ENCODE results near the gene SH3TC1.

SH3TC1 gene

GRCh38 chr4:8208565-8208964, 9.5 kb downstream of the SH3TC1 start:
- TF ChIP-seq CTCF (IDR thresholded peaks at IDR 0.05; ENCODE audit: low read length) (no peak), EZH2 (IDR thresholded peaks at IDR 0.05; ENCODE audit: borderline replicate concordance, low read length) (no peak)
- Histone ChIP-seq H3K79me2 (ENCODE audit: insufficient read depth, low read length) (no peaks in the 10 kb centered on the region), H3K36me3 (ENCODE audit: insufficient read depth, low read length) (no peaks in the 10 kb centered on the region), H3F3A (ENCODE audit: insufficient read depth, low read length) (no peaks in the 10 kb centered on the region), H3K27ac (ENCODE audit: low read depth, low read length, poor library complexity, severe bottlenecking) (no peak overlapping the region), H3K27me3 (ENCODE audit: insufficient read depth, low read length) (no peaks in the 10 kb centered on the region), H3K9me2 (ENCODE audit: low read depth, low read length) (no peaks in the 10 kb centered on the region), H2AFZ (ENCODE audit: low read length) (no peak overlapping the region), H3K4me2 (ENCODE audit: low read length) (no peak overlapping the region), H4K20me1 (ENCODE audit: insufficient read depth, low read length) (no peaks in the 10 kb centered on the region), H3K4me1 (ENCODE audit: insufficient read depth, low read length, severe bottlenecking) (peaks cover 7% of the 10 kb centered on the region), H3K4me3 (ENCODE audit: low read depth, low read length, poor library complexity, severe bottlenecking) (no peak overlapping the region), H3K9me3 (ENCODE audit: low read length) (no peaks in the 10 kb centered on the region), H3K9ac (ENCODE audit: low read length) (no peak overlapping the region)

- no peak overlapping the region for H3K4me2 ChIP-seq (ENCODE audit: low read length)
- H3K79me2 ChIP-seq (ENCODE audit: insufficient read depth, low read length), result no peaks in the 10 kb centered on the region
- no peaks in the 10 kb centered on the region for H3F3A ChIP-seq (ENCODE audit: insufficient read depth, low read length)
- H3K4me3 ChIP-seq (ENCODE audit: low read depth, low read length, poor library complexity, severe bottlenecking), result no peak overlapping the region
- H4K20me1 ChIP-seq (ENCODE audit: insufficient read depth, low read length), result no peaks in the 10 kb centered on the region
- no peak overlapping the region for H3K9ac ChIP-seq (ENCODE audit: low read length)
- TF ChIP-seq EZH2 (IDR thresholded peaks at IDR 0.05; ENCODE audit: borderline replicate concordance, low read length) (no peak), CTCF (IDR thresholded peaks at IDR 0.05; ENCODE audit: low read length) (no peak)
- no peak overlapping the region for H3K27ac ChIP-seq (ENCODE audit: low read depth, low read length, poor library complexity, severe bottlenecking)
- no peak overlapping the region for H2AFZ ChIP-seq (ENCODE audit: low read length)
- no peaks in the 10 kb centered on the region for H3K9me2 ChIP-seq (ENCODE audit: low read depth, low read length)
- peaks cover 7% of the 10 kb centered on the region for H3K4me1 ChIP-seq (ENCODE audit: insufficient read depth, low read length, severe bottlenecking)
- no peaks in the 10 kb centered on the region for H3K27me3 ChIP-seq (ENCODE audit: insufficient read depth, low read length)
- no peaks in the 10 kb centered on the region for H3K36me3 ChIP-seq (ENCODE audit: insufficient read depth, low read length)
- H3K9me3 ChIP-seq (ENCODE audit: low read length), result no peaks in the 10 kb centered on the region
Observed at GRCh38 chr4:8209181-8209874, 10.2 kb downstream of the SH3TC1 start.

GRCh38 chr4:8210010-8210409, 10.9 kb downstream of the SH3TC1 start:
- no peaks in the 10 kb centered on the region for H3K9me3 ChIP-seq (ENCODE audit: low read length)
- H3F3A ChIP-seq (ENCODE audit: insufficient read depth, low read length), result no peaks in the 10 kb centered on the region
- H3K4me1 ChIP-seq (ENCODE audit: insufficient read depth, low read length, severe bottlenecking), result peaks cover 7% of the 10 kb centered on the region
- H3K4me3 ChIP-seq (ENCODE audit: low read depth, low read length, poor library complexity, severe bottlenecking), result no peak overlapping the region
- no peak overlapping the region for H3K27ac ChIP-seq (ENCODE audit: low read depth, low read length, poor library complexity, severe bottlenecking)
- H2AFZ ChIP-seq (ENCODE audit: low read length), result no peak overlapping the region
- no peak overlapping the region for H3K9ac ChIP-seq (ENCODE audit: low read length)
- H3K36me3 ChIP-seq (ENCODE audit: insufficient read depth, low read length), result no peaks in the 10 kb centered on the region
- H4K20me1 ChIP-seq (ENCODE audit: insufficient read depth, low read length), result no peaks in the 10 kb centered on the region
- no peaks in the 10 kb centered on the region for H3K9me2 ChIP-seq (ENCODE audit: low read depth, low read length)
- no peaks in the 10 kb centered on the region for H3K79me2 ChIP-seq (ENCODE audit: insufficient read depth, low read length)
- TF ChIP-seq EZH2 (IDR thresholded peaks at IDR 0.05; ENCODE audit: borderline replicate concordance, low read length) (no peak), CTCF (IDR thresholded peaks at IDR 0.05; ENCODE audit: low read length) (no peak)
- no peak overlapping the region for H3K4me2 ChIP-seq (ENCODE audit: low read length)
- no peaks in the 10 kb centered on the region for H3K27me3 ChIP-seq (ENCODE audit: insufficient read depth, low read length)
